Transverse colon (tissue), 4 donors: ENCODE results near the gene TMEM220. TPM values are rescaled to one million over a fixed set of nuclear protein-coding genes. Genes with fewer than 3 reads are reported as not detected.

Source experiments
- DNase-seq: peaks from one replicate; pipeline ENCODE4 v3.0.0-alpha.2; 2019
- H3K27ac ChIP-seq, 4 donors: fragments of 200-600 bp; sonication (generic); 2 replicates each; pipeline ENCODE4 v1.5.1; 2016 to 2018; ENCODE audit warnings: inconsistent platforms in 4 of 4
- H3K27me3 ChIP-seq: fragments of 200-600 bp; sonication (generic); 2 replicates; pipeline ENCODE4 v1.5.1; 2017; ENCODE audit warnings: inconsistent platforms
- H3K36me3 ChIP-seq, 4 donors: fragments of 200-600 bp; sonication (generic); 2 replicates each; pipeline ENCODE4 v1.5.1; 2017 to 2019; ENCODE audit warnings: inconsistent platforms in 4 of 4
- H3K4me1 ChIP-seq, 4 donors: fragments of 200-600 bp; sonication (generic); 2 replicates each; pipeline ENCODE4 v1.5.1; 2017 to 2020; ENCODE audit warnings: inconsistent platforms in 4 of 4
- H3K4me3 ChIP-seq, 4 donors: fragments of 200-600 bp; sonication (generic); 1 replicate in 1 of 4; 2 replicates in 3 of 4; pipeline versions ENCODE4 v1.5.1 to v1.6.1; 2017 to 2019; ENCODE audit warnings: inconsistent platforms in 4 of 4
- H3K9me3 ChIP-seq, 2 donors: fragments of 200-600 bp; sonication (generic); 2 replicates each; pipeline ENCODE4 v1.5.1; 2017 to 2019; ENCODE audit warnings: inconsistent platforms in 2 of 2
- CTCF ChIP-seq, 5 experiments: fragments of 200-600 bp in 3 of 5; fragments of 450-650 bp in 2 of 5; sonication (generic) in 3 of 5; IDR thresholded peaks; 1 replicate in 2 of 5; 2 replicates in 3 of 5; pipeline ENCODE4 v1.5.1; 2016 to 2017; ENCODE audit warnings: antibody characterized with exemption in 5 of 5, inconsistent platforms in 3 of 5, mild to moderate bottlenecking in 2 of 5, moderate library complexity in 1 of 5
- EP300 ChIP-seq: sonication (generic); formaldehyde crosslinking; IDR thresholded peaks from one replicate; pipeline ENCODE4 v1.6.1; 2017; ENCODE audit warnings: antibody characterized with exemption, low read depth
- POLR2A ChIP-seq: fragments of 450-650 bp; IDR thresholded peaks from one replicate; pipeline ENCODE4 v1.6.1; 2016; ENCODE audit warnings: antibody characterized with exemption, mild to moderate bottlenecking, moderate library complexity
- POLR2AphosphoS5 ChIP-seq, 3 donors: sonication (generic); formaldehyde crosslinking; IDR thresholded peaks; one replicate each; pipeline ENCODE4 v1.6.1; 2016; ENCODE audit warnings: antibody characterized with exemption in 3 of 3
- WGBS, 2 donors: methylation state at CpG; one replicate each; pipeline ENCODE4 v1.1.5; 2018; ENCODE audit warnings: low coverage in 1 of 2; 5-methylcytosine and 5-hydroxymethylcytosine counted together
- in situ Hi-C, 4 donors: fragments of 200-750 bp; cut with MboI; loops; one replicate each; pipeline versions ENCODE4 v1.15.0 to v1.15.1; 2017; ENCODE audit warnings: low sequenced_read_pairs in 3 of 4, low pct_ligation_motif_present in 1 of 4, low pct_unique_long_range_greater_than_20kb in 1 of 4
- intact Hi-C: fragments of 100-400 bp; cut with DNase I; formaldehyde crosslinking; loops from one replicate; pipeline ENCODE4 v1.15.1; 2023; ENCODE audit warnings: low total_unique reads
- total RNA-seq, 4 donors: library from RNA; depleted of rRNA; stranded (reverse); fragments of >200 nt; gene quantifications; one replicate each; pipeline ENCODE4 v1.1.0, GENCODE V29; 2016

Gene TMEM220
- total RNA-seq, 4 donors from 2014 or later = 2.4 to 18.2 (median 8.1) TPM; not detected in 1

- Histone ChIP-seq H3K4me1 (peaks cover 0 to 42% (median 20%) of the 10 kb centered on the region in 4 donors), H3K27me3 (no peaks in the 10 kb centered on the region), H3K36me3 (no peaks in the 10 kb centered on the region), H3K4me3 (no peak overlapping the region), H3K27ac (peak overlapping the region; percentile 89 to 94 (median 92)), H3K9me3 (no peaks in the 10 kb centered on the region)
- no peak for DNase-seq
- intact Hi-C loops (no loop called here), in situ Hi-C loops (loop anchor here in 1 of 4 donors (25.0 kb wide), 1 partner anchor 884 kb away; no protein-coding TSS in a partner anchor)
- no peak for TF ChIP-seq CTCF (IDR thresholded peaks at IDR 0.05)
- no peak for TF ChIP-seq POLR2A
- no peak for TF ChIP-seq EP300
- TF ChIP-seq POLR2AphosphoS5 (IDR thresholded peaks at IDR 0.05) = no peak
- 94 to 98% methylated on average over 7 to 10 of the region's 10 CpGs for WGBS, 2 donors
Observed at GRCh38 chr17:10728331-10728892, 1.4 kb downstream of the TMEM220 start.

- Histone ChIP-seq H3K4me1 (peaks cover 0 to 35% (median 18%) of the 10 kb centered on the region in 4 donors), H3K9me3 (no peaks in the 10 kb centered on the region), H3K27me3 (no peaks in the 10 kb centered on the region), H3K4me3 (no peak overlapping the region), H3K36me3 (no peaks in the 10 kb centered on the region), H3K27ac (no peak overlapping the region)
- intact Hi-C loops = no loop called here
- TF ChIP-seq CTCF (IDR thresholded peaks at IDR 0.05) = no peak
- no peak for TF ChIP-seq POLR2A
- no peak for TF ChIP-seq EP300
- TF ChIP-seq POLR2AphosphoS5 (IDR thresholded peaks at IDR 0.05) = no peak
- 90 to 100% methylated on average over 1 to 5 of the region's 5 CpGs for WGBS, 2 donors
- in situ Hi-C loops = loop anchor here in 1 of 4 donors (25.0 kb wide), 1 partner anchor 885 kb away; no protein-coding TSS in a partner anchor
- DNase-seq = no peak
Observed at GRCh38 chr17:10727192-10727591, 2.6 kb downstream of the TMEM220 start.

GRCh38 chr17:10726196-10726595 is 3.6 kb downstream of the TMEM220 start:
- H3K27ac ChIP-seq = peak overlapping the region in 1 of 4 donors; percentile 71
- TF ChIP-seq CTCF (IDR thresholded peaks at IDR 0.05) (no peak), EP300 (no peak), POLR2A (no peak), POLR2AphosphoS5 (IDR thresholded peaks at IDR 0.05) (no peak)

GRCh38 chr17:10725262-10725661 is 4.6 kb downstream of the TMEM220 start:
- in situ Hi-C loops = loop anchor here in 1 of 4 donors (25.0 kb wide), 1 partner anchor 887 kb away; no protein-coding TSS in a partner anchor
- no peak for TF ChIP-seq EP300
- TF ChIP-seq CTCF (IDR thresholded peaks at IDR 0.05) = no peak
- TF ChIP-seq POLR2A = no peak
- TF ChIP-seq POLR2AphosphoS5 (IDR thresholded peaks at IDR 0.05) = no peak
- DNase-seq = no peak

More at GRCh38 chr17:10726196-10726595, 3.6 kb downstream of the TMEM220 start:
- WGBS, 2 donors = 75 to 100% methylated on average over 1 to 2 of the region's 2 CpGs
- peaks cover 0 to 25% (median 14%) of the 10 kb centered on the region in 4 donors for H3K4me1 ChIP-seq
- H3K27me3 ChIP-seq = no peaks in the 10 kb centered on the region
- H3K36me3 ChIP-seq = no peaks in the 10 kb centered on the region
- no peak overlapping the region for H3K4me3 ChIP-seq
- in situ Hi-C loops (loop anchor here in 1 of 4 donors (25.0 kb wide), 1 partner anchor 886 kb away; no protein-coding TSS in a partner anchor), intact Hi-C loops (no loop called here)
- DNase-seq = no peak
- H3K9me3 ChIP-seq = no peaks in the 10 kb centered on the region

More at GRCh38 chr17:10725262-10725661, 4.6 kb downstream of the TMEM220 start:
- no peaks in the 10 kb centered on the region for H3K27me3 ChIP-seq
- H3K36me3 ChIP-seq = no peaks in the 10 kb centered on the region
- no peaks in the 10 kb centered on the region for H3K9me3 ChIP-seq
- H3K4me3 ChIP-seq = no peak overlapping the region
- peak overlapping the region; percentile 55 to 75 (median 66) for H3K27ac ChIP-seq
- intact Hi-C loops = no loop called here
- WGBS, 2 donors = 79% methylated on average over 3 of the region's 3 CpGs; no CpG with 5 or more reads in 1 of the 2 donors
- H3K4me1 ChIP-seq = peaks cover 0 to 15% (median 8%) of the 10 kb centered on the region in 4 donors
